ENCODE measurements around the gene RIMKLA.

RIMKLA gene

GRCh38 chr1:42420121-42420520 lies 39.5 kb downstream of the RIMKLA start:
- TF ChIP-seq CTCF (IDR thresholded peaks at IDR 0.05; ENCODE audit: low read depth, low read length, poor library complexity, severe bottlenecking) (no peak), EZH2phosphoT487 (IDR thresholded peaks at IDR 0.05; ENCODE audit: borderline replicate concordance, low read length) (no peak)
- H3K27me3 ChIP-seq (ENCODE audit: control insufficient read depth, low read length) = peaks cover 4% of the 10 kb centered on the region; the same call in 1 of the 2 replicates

GRCh38 chr1:42420911-42421585 lies 40.5 kb downstream of the RIMKLA start:
- H4K20me1 ChIP-seq (ENCODE audit: control insufficient read depth, insufficient read depth, low read depth, low read length) = no peaks in the 10 kb centered on the region
- H3K79me2 ChIP-seq (ENCODE audit: control insufficient read depth, low read length) = no peaks in the 10 kb centered on the region
- no peak overlapping the region for H3K4me2 ChIP-seq (ENCODE audit: low read length)
- H3K4me1 ChIP-seq (ENCODE audit: control insufficient read depth, low read length) = no peaks in the 10 kb centered on the region
- no peak overlapping the region for H3K4me3 ChIP-seq (ENCODE audit: low read length)
- H3K36me3 ChIP-seq (ENCODE audit: control insufficient read depth, low read length) = no peaks in the 10 kb centered on the region
- no peaks in the 10 kb centered on the region for H3K9me2 ChIP-seq (replicated peaks; ENCODE audit: control insufficient read depth, low read length)
- H3K27me3 ChIP-seq (ENCODE audit: control insufficient read depth, low read length) = peaks cover 4% of the 10 kb centered on the region; the same call in 1 of the 2 replicates
- TF ChIP-seq CTCF (IDR thresholded peaks at IDR 0.05; ENCODE audit: low read depth, low read length, poor library complexity, severe bottlenecking) (no peak), EZH2phosphoT487 (IDR thresholded peaks at IDR 0.05; ENCODE audit: borderline replicate concordance, low read length) (no peak)
- no peak overlapping the region for H3K27ac ChIP-seq (ENCODE audit: low read depth, low read length)
- no peaks in the 10 kb centered on the region for H3F3A ChIP-seq (ENCODE audit: control insufficient read depth, insufficient read depth)
- no peaks in the 10 kb centered on the region for H3K9me3 ChIP-seq (ENCODE audit: control insufficient read depth, insufficient read depth, low read length)

More at GRCh38 chr1:42420121-42420520, 39.5 kb downstream of the RIMKLA start:
- H3K4me3 ChIP-seq (ENCODE audit: low read length) = no peak overlapping the region
- no peak overlapping the region for H3K4me2 ChIP-seq (ENCODE audit: low read length)
- no peaks in the 10 kb centered on the region for H4K20me1 ChIP-seq (ENCODE audit: control insufficient read depth, insufficient read depth, low read depth, low read length)
- no peaks in the 10 kb centered on the region for H3K4me1 ChIP-seq (ENCODE audit: control insufficient read depth, low read length)
- no peaks in the 10 kb centered on the region for H3K9me2 ChIP-seq (replicated peaks; ENCODE audit: control insufficient read depth, low read length)
- H3K36me3 ChIP-seq (ENCODE audit: control insufficient read depth, low read length) = no peaks in the 10 kb centered on the region
- H3K27ac ChIP-seq (ENCODE audit: low read depth, low read length) = no peak overlapping the region
- H3F3A ChIP-seq (ENCODE audit: control insufficient read depth, insufficient read depth) = no peaks in the 10 kb centered on the region
- no peaks in the 10 kb centered on the region for H3K79me2 ChIP-seq (ENCODE audit: control insufficient read depth, low read length)
- no peaks in the 10 kb centered on the region for H3K9me3 ChIP-seq (ENCODE audit: control insufficient read depth, insufficient read depth, low read length)

GRCh38 chr1:42422737-42423136 lies 42.1 kb downstream of the RIMKLA start:
- Histone ChIP-seq H3K4me2 (ENCODE audit: low read length) (no peak overlapping the region), H3K79me2 (ENCODE audit: control insufficient read depth, low read length) (no peaks in the 10 kb centered on the region), H3K4me3 (ENCODE audit: low read length) (no peak overlapping the region), H4K20me1 (ENCODE audit: control insufficient read depth, insufficient read depth, low read depth, low read length) (no peaks in the 10 kb centered on the region), H3F3A (ENCODE audit: control insufficient read depth, insufficient read depth) (no peaks in the 10 kb centered on the region), H3K27ac (ENCODE audit: low read depth, low read length) (no peak overlapping the region), H3K4me1 (ENCODE audit: control insufficient read depth, low read length) (no peaks in the 10 kb centered on the region), H3K9me2 (replicated peaks; ENCODE audit: control insufficient read depth, low read length) (no peaks in the 10 kb centered on the region), H3K9me3 (ENCODE audit: control insufficient read depth, insufficient read depth, low read length) (no peaks in the 10 kb centered on the region), H3K36me3 (ENCODE audit: control insufficient read depth, low read length) (no peaks in the 10 kb centered on the region), H3K27me3 (ENCODE audit: control insufficient read depth, low read length) (peaks cover 4% of the 10 kb centered on the region; the same call in 1 of the 2 replicates)
- TF ChIP-seq CTCF (IDR thresholded peaks at IDR 0.05; ENCODE audit: low read depth, low read length, poor library complexity, severe bottlenecking) (no peak), EZH2phosphoT487 (IDR thresholded peaks at IDR 0.05; ENCODE audit: borderline replicate concordance, low read length) (no peak)
